ENCODE results near the gene FLOT1. TPM values are rescaled to one million over a fixed set of nuclear protein-coding genes. Genes with fewer than 3 reads are reported as not detected.
A peak's percentile ranks its signal among the peaks of the same experiment; 100 is the strongest.

The FLOT1 gene
- total and polyA plus RNA-seq, 9 of the 15 experiments (the other 6 are each of a cell fraction or from before 2014, with no cell fraction given) = 11.7 to 149 (median 118) TPM

- CTCF ChIA-PET (ENCODE audit: low intra/inter-chr PET ratio) = no interaction called here
- H3K27me3 ChIP-seq (ENCODE audit: control insufficient read depth in 2 of 2, insufficient read depth in 2 of 2, low read length in 2 of 2) = no peaks in the 10 kb centered on the region
- WGBS (ENCODE audit: insufficient coverage, low coverage, missing lambda C conversion rate) = 57% methylated on average over 6 of the region's 6 CpGs
- H3K9me3 ChIP-seq (replicated peaks; ENCODE audit: control insufficient read depth, insufficient read depth, low read depth, low read length) = no peaks in the 10 kb centered on the region
- TF ChIP-seq RBM22 (IDR thresholded peaks at IDR 0.05; ENCODE audit: low read depth, low read length, poor library complexity, severe bottlenecking) (no peak), HMG20B (CRISPR knock-in tag; IDR thresholded peaks at IDR 0.05) (no peak), ZNF384 (IDR thresholded peaks at IDR 0.05; ENCODE audit: low read depth, low read length) (no peak), DIDO1 (tag; IDR thresholded peaks at IDR 0.05; ENCODE audit: low read depth) (no peak), BCLAF1 (IDR thresholded peaks at IDR 0.05; ENCODE audit: borderline replicate concordance in 1 of 2, control insufficient read depth in 1 of 2, low read depth in 2 of 2, low read length in 1 of 2) (no peak), ZNF764 (CRISPR knock-in tag; IDR thresholded peaks at IDR 0.05; ENCODE audit: low read depth) (no peak), TAL1 (IDR thresholded peaks at IDR 0.05) (no peak), GATA2 (CRISPR knock-in tag; IDR thresholded peaks at IDR 0.05) (no peak), ATF3 (IDR thresholded peaks at IDR 0.05) (no peak), ATF3 (CRISPR knock-in tag; conservative IDR thresholded peaks at IDR 0.05) (no peak), SNIP1 (IDR thresholded peaks at IDR 0.05; ENCODE audit: low read depth) (no peak), ZNF232 (CRISPR knock-in tag; IDR thresholded peaks at IDR 0.05) (no peak)
- DNase-seq (ENCODE audit: extremely low read depth in 1 of 4, low spot score in 3 of 4) (no peak), FAIRE-seq (peak; percentile 55), ATAC-seq (no peak)
- H3K4me1 ChIP-seq (replicated peaks in 1 of 2; ENCODE audit: control insufficient read depth in 2 of 2, insufficient read depth in 2 of 2, low read length in 2 of 2) = peaks cover 32% of the 10 kb centered on the region in 2 experiments
- peak overlapping the region; percentile 78 for H2AFZ ChIP-seq (ENCODE audit: low read depth, low read length)
- no peaks in the 10 kb centered on the region for H3K9me1 ChIP-seq (ENCODE audit: control insufficient read depth, insufficient read depth, low read length)
- H3K4me2 ChIP-seq (ENCODE audit: insufficient read depth, low read length) = no peak overlapping the region
- peaks cover 13% of the 10 kb centered on the region for H3K79me2 ChIP-seq (ENCODE audit: control insufficient read depth, insufficient read depth, low read length)
- intact Hi-C loops (cut with micrococcal nuclease) = no loop called here
- H3K36me3 ChIP-seq (ENCODE audit: control insufficient read depth, insufficient read depth, low read length) = no peaks in the 10 kb centered on the region
- H4K20me1 ChIP-seq (replicated peaks; ENCODE audit: control insufficient read depth, insufficient read depth, low read length) = peaks cover 3% of the 10 kb centered on the region; the same call in 1 of the 2 replicates
- in situ Hi-C loops (cut with MboI) = loop anchor here (5.0 kb wide), 1 partner anchor 64 kb away; no protein-coding TSS in a partner anchor
- no peak overlapping the region for H3K27ac ChIP-seq (ENCODE audit: extremely low read depth, low read depth, low read length)
- POLR2A ChIA-PET = interaction anchor here (0.8 to 1.2 kb wide), 3 partner anchors 13 to 72 kb away, joined by 3 to 4 read pairs (median 3); no protein-coding TSS in a partner anchor
- BruUV-seq (replicated peaks) = no TSS peak
- H3K9ac ChIP-seq (ENCODE audit: insufficient read depth in 1 of 2, low read depth in 2 of 2, low read length in 2 of 2) = no peak overlapping the region
- no peak overlapping the region for H3K4me3 ChIP-seq
Measured at GRCh38 chr6:30747902-30748769, 5.6 kb upstream of the FLOT1 start.
